ENCODE data around the gene STPG3.

The STPG3 gene

DNA sequence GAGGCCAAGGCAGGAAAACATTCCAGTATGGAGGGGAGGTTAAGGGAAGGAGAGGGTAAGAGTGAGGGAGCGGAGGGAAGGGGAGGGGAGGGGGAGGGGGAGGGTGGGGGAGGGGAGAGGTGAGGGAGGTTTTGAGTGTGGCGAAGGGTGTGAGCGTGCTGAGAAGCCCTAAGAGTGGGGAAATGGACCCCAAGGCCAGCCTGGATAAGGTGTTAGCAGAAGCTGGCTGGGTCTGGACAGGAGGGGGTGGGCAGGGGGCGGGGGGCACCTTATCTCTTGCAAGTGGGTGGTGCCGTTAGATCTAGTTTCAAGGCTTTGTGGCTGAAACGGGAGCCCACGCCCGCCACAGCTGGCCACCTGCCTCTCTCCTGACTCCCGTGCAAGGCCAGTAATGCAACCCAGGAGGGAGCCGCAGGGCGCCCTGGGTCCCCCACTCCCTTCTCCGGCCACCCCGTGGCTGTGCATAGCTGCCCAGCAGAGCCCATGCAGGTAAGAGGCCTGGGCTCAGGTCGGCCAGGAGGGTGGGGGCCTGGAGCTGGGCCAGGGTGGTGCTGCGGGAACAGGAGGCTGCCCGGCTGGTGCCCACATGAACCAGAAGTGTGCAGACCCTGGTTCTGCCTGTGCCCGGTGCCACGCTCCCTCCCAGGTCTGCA, 23.1 kb upstream of the STPG3 start:
- TF ChIP-seq CTCF (conservative IDR thresholded peaks at IDR 0.05; ENCODE audit: low read depth, low read length), result no peak
- H3K4me3 ChIP-seq (ENCODE audit: low read length), result no peak overlapping the region
- DNase-seq (ENCODE audit: low read depth), result no peak

DNA sequence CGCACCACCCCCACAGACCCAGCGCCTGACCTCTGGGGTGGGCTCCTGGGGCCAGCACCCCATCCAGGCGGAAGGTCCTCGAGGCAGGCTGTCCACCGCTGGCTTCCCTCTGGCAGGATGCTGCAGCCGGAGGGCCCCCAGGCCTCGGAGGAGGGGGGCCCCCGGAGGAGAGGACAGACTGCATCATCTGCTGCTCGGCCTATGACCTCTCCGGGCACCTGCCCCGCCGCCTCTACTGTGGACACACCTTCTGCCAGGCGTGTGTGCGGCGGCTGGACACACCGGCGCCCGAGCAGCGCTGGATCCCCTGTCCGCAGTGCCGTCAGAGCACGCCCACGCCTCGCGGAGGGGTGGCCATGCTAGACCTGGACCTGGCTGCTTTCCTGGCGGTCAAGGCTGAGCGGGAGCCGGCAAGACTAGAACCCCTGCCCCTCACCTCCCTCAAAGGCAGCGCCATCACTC, 22.5 kb upstream of the STPG3 start:
- no peak for TF ChIP-seq CTCF (conservative IDR thresholded peaks at IDR 0.05; ENCODE audit: low read depth, low read length)
- H3K4me3 ChIP-seq (ENCODE audit: low read length), result no peak overlapping the region
- no peak for DNase-seq (ENCODE audit: low read depth)

GRCh38 chr9:137228968-137229896, 21.9 kb upstream of the STPG3 start:
- H3K4me3 ChIP-seq (ENCODE audit: low read length), result no peak overlapping the region
- no peak for TF ChIP-seq CTCF (conservative IDR thresholded peaks at IDR 0.05; ENCODE audit: low read depth, low read length)
- DNase-seq (ENCODE audit: low read depth), result no peak

- DNase-seq (ENCODE audit: low read depth), result no peak
- TF ChIP-seq CTCF (conservative IDR thresholded peaks at IDR 0.05; ENCODE audit: low read depth, low read length), result no peak
- no peak overlapping the region for H3K4me3 ChIP-seq (ENCODE audit: low read length)
These were observed 21.0 kb upstream of the STPG3 start for GRCh38 chr9:137229903-137230704.

- TF ChIP-seq CTCF (conservative IDR thresholded peaks at IDR 0.05; ENCODE audit: low read depth, low read length), result no peak
- DNase-seq (ENCODE audit: low read depth), result no peak
- no peak within 1 kb of the TSS for H3K4me3 ChIP-seq (ENCODE audit: low read length)
These were observed 20.2 kb upstream of the STPG3 start, which contains the start of gene SLC34A3 for GRCh38 chr9:137230705-137231371. TSS of gene SLC34A3 (plus strand) at chr9:137230901. CDS start at chr9:137231703, 802 bp downstream.

GRCh38 chr9:137231372-137232039, 19.6 kb upstream of the STPG3 start:
- no peak for TF ChIP-seq CTCF (conservative IDR thresholded peaks at IDR 0.05; ENCODE audit: low read depth, low read length)
- no peak for DNase-seq (ENCODE audit: low read depth)
- no peak overlapping the region for H3K4me3 ChIP-seq (ENCODE audit: low read length)
